Neutrophil (primary cell): ENCODE measurements around the gene IL25.
"Not testable (repeated sequence)": the region's sequence is repeated elsewhere in the genome, so short reads cannot be mapped to it uniquely, and the experiment has no call there.

Experiments
- H3K27ac ChIP-seq: fragments of 200-600 bp; sonication (generic); 2 replicates; pipeline ENCODE4 v1.5.1; 2016; ENCODE audit warnings: mild to moderate bottlenecking, moderate library complexity
- H3K27me3 ChIP-seq: fragments of 200-600 bp; sonication (generic); 2 replicates; pipeline ENCODE4 v1.6.0; 2016; ENCODE audit warnings: mild to moderate bottlenecking
- H3K36me3 ChIP-seq: fragments of 200-600 bp; sonication (generic); 2 replicates; pipeline ENCODE4 v1.5.1; 2017
- H3K4me1 ChIP-seq, 2 experiments: fragments of 200-600 bp in 1 of 2; sonication (generic) in 1 of 2; 1 replicate in 1 of 2; 2 replicates in 1 of 2; pipeline versions ENCODE4 v1.5.1 to v1.6.1; 2013 to 2016; ENCODE audit warnings: low read depth in 1 of 2, low read length in 1 of 2, mild to moderate bottlenecking in 1 of 2, moderate library complexity in 1 of 2; ENCODE audit not compliant: control insufficient read depth in 1 of 2, insufficient read depth in 1 of 2
- H3K4me3 ChIP-seq, 2 experiments: fragments of 200-600 bp in 1 of 2; sonication (generic) in 1 of 2; 1 replicate in 1 of 2; 2 replicates in 1 of 2; pipeline ENCODE4 v1.5.1; 2013 to 2016; ENCODE audit warnings: low read depth in 1 of 2, low read length in 1 of 2, mild to moderate bottlenecking in 1 of 2, moderate library complexity in 1 of 2
- H3K9me3 ChIP-seq: fragments of 200-600 bp; sonication (generic); 2 replicates; pipeline ENCODE4 v1.5.1; 2016
- TF ChIP-seq, protein P1 (sequence below): fragments of 200-600 bp; sonication (generic); IDR thresholded peaks from 2 replicates; pipeline ENCODE4 v1.5.1; 2016; ENCODE audit warnings: antibody characterized with exemption

IL25 gene

DNA sequence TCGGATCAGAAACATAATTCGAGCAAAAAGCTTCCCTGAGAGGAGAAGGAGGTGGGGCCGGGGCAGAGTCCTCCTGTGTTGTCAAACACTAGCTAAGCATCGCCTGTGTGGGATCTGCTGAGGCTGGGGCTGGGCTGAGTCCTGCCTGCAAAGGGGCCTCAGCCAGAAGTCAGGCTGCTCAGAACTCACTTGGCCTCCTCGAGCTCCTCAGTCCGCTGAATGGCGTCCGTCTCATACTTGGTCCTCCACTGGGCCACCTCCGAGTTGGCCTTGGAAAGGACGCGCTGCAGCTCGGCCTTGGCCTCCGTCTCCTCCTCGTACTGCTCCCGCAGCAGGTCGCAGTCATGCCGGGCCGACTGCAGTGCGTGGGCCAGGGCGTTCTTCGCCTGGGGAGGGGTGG, 45.4 kb downstream of the IL25 start:
- TF ChIP-seq, protein P1, sequence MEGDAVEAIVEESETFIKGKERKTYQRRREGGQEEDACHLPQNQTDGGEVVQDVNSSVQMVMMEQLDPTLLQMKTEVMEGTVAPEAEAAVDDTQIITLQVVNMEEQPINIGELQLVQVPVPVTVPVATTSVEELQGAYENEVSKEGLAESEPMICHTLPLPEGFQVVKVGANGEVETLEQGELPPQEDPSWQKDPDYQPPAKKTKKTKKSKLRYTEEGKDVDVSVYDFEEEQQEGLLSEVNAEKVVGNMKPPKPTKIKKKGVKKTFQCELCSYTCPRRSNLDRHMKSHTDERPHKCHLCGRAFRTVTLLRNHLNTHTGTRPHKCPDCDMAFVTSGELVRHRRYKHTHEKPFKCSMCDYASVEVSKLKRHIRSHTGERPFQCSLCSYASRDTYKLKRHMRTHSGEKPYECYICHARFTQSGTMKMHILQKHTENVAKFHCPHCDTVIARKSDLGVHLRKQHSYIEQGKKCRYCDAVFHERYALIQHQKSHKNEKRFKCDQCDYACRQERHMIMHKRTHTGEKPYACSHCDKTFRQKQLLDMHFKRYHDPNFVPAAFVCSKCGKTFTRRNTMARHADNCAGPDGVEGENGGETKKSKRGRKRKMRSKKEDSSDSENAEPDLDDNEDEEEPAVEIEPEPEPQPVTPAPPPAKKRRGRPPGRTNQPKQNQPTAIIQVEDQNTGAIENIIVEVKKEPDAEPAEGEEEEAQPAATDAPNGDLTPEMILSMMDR, result no peak
- Histone ChIP-seq H3K4me1 (no peaks in the 10 kb centered on the region), H3K9me3 (no peaks in the 10 kb centered on the region), H3K27me3 (peaks cover 4% of the 10 kb centered on the region), H3K36me3 (no peaks in the 10 kb centered on the region), H3K4me3 (no peak overlapping the region), H3K27ac (no peak overlapping the region)

DNA sequence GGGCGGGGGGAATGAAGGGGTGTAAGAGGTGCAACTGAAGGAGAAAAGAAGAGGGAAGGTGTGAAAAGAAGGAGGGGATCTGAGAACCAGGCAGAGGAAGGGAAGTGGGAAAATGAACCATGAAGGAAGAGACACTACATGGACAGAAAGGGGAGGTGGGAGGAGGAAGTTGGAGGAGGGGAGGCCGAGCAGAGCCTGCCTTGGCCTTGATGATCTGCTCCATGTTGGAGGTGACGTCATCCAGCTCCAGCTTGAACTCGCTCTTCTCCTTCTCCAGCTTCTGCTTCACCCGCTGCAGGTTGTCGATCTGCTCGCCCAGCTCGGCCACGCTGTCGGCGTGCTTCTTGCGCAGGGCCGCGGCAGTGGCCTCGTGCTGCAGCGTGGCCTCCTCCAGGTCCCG, 47.0 kb downstream of the IL25 start:
- not testable (repeated sequence) for H3K27me3 ChIP-seq, H3K4me1 ChIP-seq, H3K36me3 ChIP-seq, H3K27ac ChIP-seq, H3K9me3 ChIP-seq, H3K4me3 ChIP-seq

DNA sequence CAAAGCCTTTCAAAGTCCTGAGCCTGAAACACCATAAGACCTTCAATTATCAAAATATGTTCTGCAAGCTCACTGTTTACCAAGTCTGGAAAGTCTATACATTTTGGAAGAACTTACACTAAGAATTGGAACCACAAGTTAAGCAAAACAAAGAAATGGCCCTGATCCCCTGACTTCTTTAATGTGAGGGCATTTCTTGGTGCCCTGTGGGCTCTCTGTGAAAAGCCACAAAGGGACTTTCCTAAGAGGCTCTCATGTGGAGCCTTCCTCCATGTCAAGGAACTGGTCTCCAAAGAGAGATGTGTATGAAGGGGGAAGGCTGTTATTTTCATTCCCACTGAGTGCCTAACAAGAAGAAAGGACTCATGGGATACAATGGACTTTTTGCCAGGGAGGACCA, 49.0 kb downstream of the IL25 start:
- H3K36me3 ChIP-seq, result no peaks in the 10 kb centered on the region
- peaks cover 9% of the 10 kb centered on the region for H3K27me3 ChIP-seq
- no peaks in the 10 kb centered on the region for H3K4me1 ChIP-seq
- no peaks in the 10 kb centered on the region for H3K9me3 ChIP-seq
- no peak overlapping the region for H3K27ac ChIP-seq
- H3K4me3 ChIP-seq, result no peak overlapping the region
- TF ChIP-seq, protein P1, result no peak

DNA sequence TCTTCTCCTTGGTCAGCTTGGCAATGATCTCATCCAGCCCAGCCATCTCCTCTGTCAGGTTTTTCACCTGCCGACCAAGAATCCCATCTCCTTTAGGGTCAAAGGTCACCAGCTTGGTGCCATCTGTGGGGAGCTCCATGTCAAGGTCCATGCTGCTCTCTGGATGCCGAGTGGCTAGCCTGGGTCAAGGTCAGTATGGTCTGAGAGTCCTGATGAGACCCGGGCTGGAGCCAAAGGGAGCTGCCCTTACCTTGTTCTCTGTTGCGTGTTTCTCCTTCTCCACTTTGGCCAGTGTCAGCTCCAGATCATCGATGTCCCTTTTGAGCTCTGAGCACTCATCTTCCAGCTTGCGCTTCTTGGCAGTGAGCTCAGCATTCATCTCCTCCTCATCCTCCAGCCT, 51.0 kb downstream of the IL25 start:
- Histone ChIP-seq H3K4me1 (no peaks in the 10 kb centered on the region), H3K4me3 (no peak overlapping the region), H3K27ac (no peak overlapping the region), H3K27me3 (peaks cover 9% of the 10 kb centered on the region), H3K36me3 (no peaks in the 10 kb centered on the region), H3K9me3 (no peaks in the 10 kb centered on the region)
- TF ChIP-seq, protein P1, result no peak

DNA sequence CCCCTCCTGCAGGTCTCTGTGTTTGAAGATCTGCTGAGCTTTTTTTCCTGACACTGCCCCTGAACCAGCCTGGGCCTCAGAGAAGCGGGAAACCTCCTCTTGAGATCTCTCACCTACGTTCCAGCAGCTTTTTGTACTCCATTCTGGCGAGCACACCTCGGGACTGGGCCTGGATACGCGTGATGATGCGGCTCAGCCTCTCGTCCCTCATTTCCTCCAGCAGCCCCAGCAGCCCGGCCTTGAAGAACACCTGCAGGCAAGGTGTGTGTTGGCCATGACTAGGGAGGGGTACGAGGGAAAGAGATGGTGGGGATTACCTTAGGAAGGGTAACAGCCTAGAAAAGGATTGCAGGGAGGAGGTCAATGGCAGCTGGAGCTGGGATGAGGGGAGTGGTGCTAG, 52.6 kb downstream of the IL25 start:
- TF ChIP-seq, protein P1, result no peak
- no peaks in the 10 kb centered on the region for H3K9me3 ChIP-seq
- H3K27me3 ChIP-seq, result peaks cover 5% of the 10 kb centered on the region
- no peak overlapping the region for H3K4me3 ChIP-seq
- no peaks in the 10 kb centered on the region for H3K4me1 ChIP-seq
- no peaks in the 10 kb centered on the region for H3K36me3 ChIP-seq
- H3K27ac ChIP-seq, result no peak overlapping the region

DNA sequence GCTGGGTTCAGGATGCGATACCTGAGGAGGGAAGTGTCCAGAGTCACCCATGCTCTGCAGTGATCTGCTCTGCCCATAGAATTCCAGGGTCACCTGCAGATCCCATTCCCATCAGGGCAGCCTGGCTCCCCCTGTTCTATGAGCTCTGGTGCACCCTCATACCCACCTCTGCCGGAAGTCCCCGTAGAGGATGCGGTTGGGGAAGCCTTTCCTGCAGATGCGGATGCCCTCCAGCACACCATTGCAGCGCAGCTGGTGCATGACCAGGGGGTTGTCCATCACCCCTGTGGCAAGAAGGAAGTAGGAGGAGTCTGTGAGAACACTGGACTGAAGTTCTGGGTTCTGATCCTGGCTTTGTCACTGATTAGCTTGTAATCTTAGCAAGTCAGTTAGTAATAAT, 53.2 kb downstream of the IL25 start:
- not testable (repeated sequence) for H3K9me3 ChIP-seq, H3K4me1 ChIP-seq, H3K27ac ChIP-seq, H3K4me3 ChIP-seq, H3K36me3 ChIP-seq, H3K27me3 ChIP-seq
